ENCODE results near the gene SWAP70. TPM values are rescaled to one million over a fixed set of nuclear protein-coding genes. Genes with fewer than 3 reads are reported as not detected.
A peak's percentile ranks its signal among the peaks of the same experiment; 100 is the strongest.

Gene SWAP70
- total and polyA plus RNA-seq, 9 of the 15 experiments (the other 6 are each of a cell fraction or from before 2014, with no cell fraction given), result 1.7 to 4.9 (median 3.9) TPM

DNA sequence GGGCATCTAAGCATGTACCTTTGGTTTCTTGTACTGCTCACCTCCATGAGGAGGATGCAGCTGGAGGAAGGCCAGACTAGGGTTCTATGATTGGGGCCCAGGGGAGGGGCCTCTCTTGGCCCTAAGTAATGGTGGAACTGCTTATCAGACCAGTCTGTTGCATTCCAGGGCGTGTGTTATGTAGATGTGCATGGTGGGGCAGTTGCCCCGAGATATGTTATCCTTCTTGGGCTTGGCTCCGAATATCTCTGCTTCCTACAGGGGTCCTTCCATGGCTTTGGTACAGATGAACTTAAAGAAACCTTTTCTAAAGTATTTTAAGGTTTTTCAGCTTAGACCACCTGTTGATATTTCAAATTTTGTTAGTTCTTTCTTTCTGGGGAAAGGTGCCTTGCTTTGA is 126.0 kb downstream of the SWAP70 start (continued):
- TF ChIP-seq, protein P1, sequence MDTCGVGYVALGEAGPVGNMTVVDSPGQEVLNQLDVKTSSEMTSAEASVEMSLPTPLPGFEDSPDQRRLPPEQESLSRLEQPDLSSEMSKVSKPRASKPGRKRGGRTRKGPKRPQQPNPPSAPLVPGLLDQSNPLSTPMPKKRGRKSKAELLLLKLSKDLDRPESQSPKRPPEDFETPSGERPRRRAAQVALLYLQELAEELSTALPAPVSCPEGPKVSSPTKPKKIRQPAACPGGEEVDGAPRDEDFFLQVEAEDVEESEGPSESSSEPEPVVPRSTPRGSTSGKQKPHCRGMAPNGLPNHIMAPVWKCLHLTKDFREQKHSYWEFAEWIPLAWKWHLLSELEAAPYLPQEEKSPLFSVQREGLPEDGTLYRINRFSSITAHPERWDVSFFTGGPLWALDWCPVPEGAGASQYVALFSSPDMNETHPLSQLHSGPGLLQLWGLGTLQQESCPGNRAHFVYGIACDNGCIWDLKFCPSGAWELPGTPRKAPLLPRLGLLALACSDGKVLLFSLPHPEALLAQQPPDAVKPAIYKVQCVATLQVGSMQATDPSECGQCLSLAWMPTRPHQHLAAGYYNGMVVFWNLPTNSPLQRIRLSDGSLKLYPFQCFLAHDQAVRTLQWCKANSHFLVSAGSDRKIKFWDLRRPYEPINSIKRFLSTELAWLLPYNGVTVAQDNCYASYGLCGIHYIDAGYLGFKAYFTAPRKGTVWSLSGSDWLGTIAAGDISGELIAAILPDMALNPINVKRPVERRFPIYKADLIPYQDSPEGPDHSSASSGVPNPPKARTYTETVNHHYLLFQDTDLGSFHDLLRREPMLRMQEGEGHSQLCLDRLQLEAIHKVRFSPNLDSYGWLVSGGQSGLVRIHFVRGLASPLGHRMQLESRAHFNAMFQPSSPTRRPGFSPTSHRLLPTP (IDR thresholded peaks at IDR 0.05; ENCODE audit: borderline replicate concordance, extremely low read depth, insufficient read length), result no peak
- TF ChIP-seq, protein P2, sequence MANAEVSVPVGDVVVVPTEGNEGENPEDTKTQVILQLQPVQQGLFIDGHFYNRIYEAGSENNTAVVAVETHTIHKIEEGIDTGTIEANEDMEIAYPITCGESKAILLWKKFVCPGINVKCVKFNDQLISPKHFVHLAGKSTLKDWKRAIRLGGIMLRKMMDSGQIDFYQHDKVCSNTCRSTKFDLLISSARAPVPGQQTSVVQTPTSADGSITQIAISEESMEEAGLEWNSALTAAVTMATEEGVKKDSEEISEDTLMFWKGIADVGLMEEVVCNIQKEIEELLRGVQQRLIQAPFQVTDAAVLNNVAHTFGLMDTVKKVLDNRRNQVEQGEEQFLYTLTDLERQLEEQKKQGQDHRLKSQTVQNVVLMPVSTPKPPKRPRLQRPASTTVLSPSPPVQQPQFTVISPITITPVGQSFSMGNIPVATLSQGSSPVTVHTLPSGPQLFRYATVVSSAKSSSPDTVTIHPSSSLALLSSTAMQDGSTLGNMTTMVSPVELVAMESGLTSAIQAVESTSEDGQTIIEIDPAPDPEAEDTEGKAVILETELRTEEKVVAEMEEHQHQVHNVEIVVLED (CRISPR knock-in tag; IDR thresholded peaks at IDR 0.05), result no peak
- TF ChIP-seq ZNF124 (CRISPR knock-in tag; IDR thresholded peaks at IDR 0.05) (no peak), FOXJ2 (tag; IDR thresholded peaks at IDR 0.05) (no peak), ELF2 (CRISPR knock-in tag; IDR thresholded peaks at IDR 0.05) (no peak), FOXM1 (IDR thresholded peaks at IDR 0.05; ENCODE audit: low read depth) (peak; percentile 66; the same call in 1 of the 2 replicates), FOXM1 (CRISPR knock-in tag; IDR thresholded peaks at IDR 0.05; ENCODE audit: low read depth) (no peak), NCOA6 (IDR thresholded peaks at IDR 0.05) (no peak), ZNF695 (CRISPR knock-in tag; IDR thresholded peaks at IDR 0.05) (no peak), ZNF316 (IDR thresholded peaks at IDR 0.05) (no peak), CBFA2T3 (IDR thresholded peaks at IDR 0.05) (peak; percentile 94), CEBPB (tag; IDR thresholded peaks at IDR 0.05) (no peak), ZFX (CRISPR knock-in tag; IDR thresholded peaks at IDR 0.05) (no peak), TOE1 (IDR thresholded peaks at IDR 0.05; ENCODE audit: borderline replicate concordance) (no peak), TOE1 (CRISPR knock-in tag; IDR thresholded peaks at IDR 0.05; ENCODE audit: borderline replicate concordance, low read depth) (no peak)
- TF ChIP-seq, protein P3, sequence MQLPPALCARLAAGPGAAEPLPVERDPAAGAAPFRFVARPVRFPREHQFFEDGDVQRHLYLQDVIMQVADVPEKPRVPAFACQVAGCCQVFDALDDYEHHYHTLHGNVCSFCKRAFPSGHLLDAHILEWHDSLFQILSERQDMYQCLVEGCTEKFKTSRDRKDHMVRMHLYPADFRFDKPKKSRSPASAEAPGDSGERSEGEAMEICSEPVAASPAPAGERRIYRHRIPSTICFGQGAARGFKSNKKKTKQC (CRISPR knock-in tag; IDR thresholded peaks at IDR 0.05), result no peak
- TF ChIP-seq, protein P4, sequence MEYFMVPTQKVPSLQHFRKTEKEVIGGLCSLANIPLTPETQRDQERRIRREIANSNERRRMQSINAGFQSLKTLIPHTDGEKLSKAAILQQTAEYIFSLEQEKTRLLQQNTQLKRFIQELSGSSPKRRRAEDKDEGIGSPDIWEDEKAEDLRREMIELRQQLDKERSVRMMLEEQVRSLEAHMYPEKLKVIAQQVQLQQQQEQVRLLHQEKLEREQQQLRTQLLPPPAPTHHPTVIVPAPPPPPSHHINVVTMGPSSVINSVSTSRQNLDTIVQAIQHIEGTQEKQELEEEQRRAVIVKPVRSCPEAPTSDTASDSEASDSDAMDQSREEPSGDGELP (CRISPR knock-in tag; IDR thresholded peaks at IDR 0.05; ENCODE audit: borderline replicate concordance), result no peak
- TF ChIP-seq, protein P5, sequence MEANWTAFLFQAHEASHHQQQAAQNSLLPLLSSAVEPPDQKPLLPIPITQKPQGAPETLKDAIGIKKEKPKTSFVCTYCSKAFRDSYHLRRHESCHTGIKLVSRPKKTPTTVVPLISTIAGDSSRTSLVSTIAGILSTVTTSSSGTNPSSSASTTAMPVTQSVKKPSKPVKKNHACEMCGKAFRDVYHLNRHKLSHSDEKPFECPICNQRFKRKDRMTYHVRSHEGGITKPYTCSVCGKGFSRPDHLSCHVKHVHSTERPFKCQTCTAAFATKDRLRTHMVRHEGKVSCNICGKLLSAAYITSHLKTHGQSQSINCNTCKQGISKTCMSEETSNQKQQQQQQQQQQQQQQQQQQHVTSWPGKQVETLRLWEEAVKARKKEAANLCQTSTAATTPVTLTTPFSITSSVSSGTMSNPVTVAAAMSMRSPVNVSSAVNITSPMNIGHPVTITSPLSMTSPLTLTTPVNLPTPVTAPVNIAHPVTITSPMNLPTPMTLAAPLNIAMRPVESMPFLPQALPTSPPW (CRISPR knock-in tag; IDR thresholded peaks at IDR 0.05), result peak; percentile 31; the same call in 1 of the 2 replicates
- TF ChIP-seq, protein P6, sequence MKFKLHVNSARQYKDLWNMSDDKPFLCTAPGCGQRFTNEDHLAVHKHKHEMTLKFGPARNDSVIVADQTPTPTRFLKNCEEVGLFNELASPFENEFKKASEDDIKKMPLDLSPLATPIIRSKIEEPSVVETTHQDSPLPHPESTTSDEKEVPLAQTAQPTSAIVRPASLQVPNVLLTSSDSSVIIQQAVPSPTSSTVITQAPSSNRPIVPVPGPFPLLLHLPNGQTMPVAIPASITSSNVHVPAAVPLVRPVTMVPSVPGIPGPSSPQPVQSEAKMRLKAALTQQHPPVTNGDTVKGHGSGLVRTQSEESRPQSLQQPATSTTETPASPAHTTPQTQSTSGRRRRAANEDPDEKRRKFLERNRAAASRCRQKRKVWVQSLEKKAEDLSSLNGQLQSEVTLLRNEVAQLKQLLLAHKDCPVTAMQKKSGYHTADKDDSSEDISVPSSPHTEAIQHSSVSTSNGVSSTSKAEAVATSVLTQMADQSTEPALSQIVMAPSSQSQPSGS (CRISPR knock-in tag; IDR thresholded peaks at IDR 0.05), result no peak

Measured in K562 (cell line).